GM12878 (cell line): ENCODE results near the gene PLS3.

ENCODE experiments used
- EGR1 ChIP-seq, 2 experiments: IDR thresholded peaks; 1 replicate in 1 of 2; 2 replicates in 1 of 2; pipeline ENCODE4 v1.6.1; 2011 to 2012; ENCODE audit warnings: low read depth in 2 of 2, low read length in 2 of 2, borderline replicate concordance in 1 of 2, mild to moderate bottlenecking in 1 of 2, moderate library complexity in 1 of 2
- PBX3 ChIP-seq: IDR thresholded peaks from 2 replicates; pipeline ENCODE4 v1.6.1; 2011; ENCODE audit warnings: mild to moderate bottlenecking, low read depth, low read length, moderate library complexity; ENCODE audit not compliant: insufficient replicate concordance
- POLR2A ChIP-seq: IDR thresholded peaks from 2 replicates; pipeline ENCODE4 v1.6.1; 2011; ENCODE audit warnings: low read depth, mild to moderate bottlenecking, low read length
- POLR2AphosphoS5 ChIP-seq: IDR thresholded peaks from 2 replicates; pipeline ENCODE4 v1.6.1; 2011; ENCODE audit warnings: mild to moderate bottlenecking, low read length, inconsistent platforms
- SKIL ChIP-seq: fragments of 450-650 bp; IDR thresholded peaks from 2 replicates; pipeline ENCODE4 v1.6.1; 2017; ENCODE audit warnings: mild to moderate bottlenecking, low read depth, inconsistent platforms; ENCODE audit not compliant: poor library complexity, severe bottlenecking
- SUZ12 ChIP-seq: fragments of 200-600 bp; sonication (generic); IDR thresholded peaks from one replicate; pipeline ENCODE4 v1.6.1; 2018; ENCODE audit warnings: antibody characterized with exemption, mild to moderate bottlenecking; ENCODE audit not compliant: unreplicated experiment
- TBL1XR1 ChIP-seq: IDR thresholded peaks from 2 replicates; pipeline ENCODE4 v1.6.1; 2012; ENCODE audit warnings: low read depth, low read length, improper control_type of control experiment
- WRNIP1 ChIP-seq: IDR thresholded peaks from 2 replicates; pipeline ENCODE4 v1.6.1; 2011; ENCODE audit warnings: low read depth, low read length, improper control_type of control experiment, borderline replicate concordance
- YY1 ChIP-seq: IDR thresholded peaks from 2 replicates; pipeline ENCODE4 v1.6.1; 2011; ENCODE audit warnings: low read depth, mild to moderate bottlenecking, low read length
- ZSCAN29 ChIP-seq: fragments of 450-650 bp; IDR thresholded peaks from 2 replicates; pipeline ENCODE4 v1.6.1; 2017; ENCODE audit warnings: mild to moderate bottlenecking, moderate library complexity
- TF ChIP-seq, protein P1 (sequence below), 3 experiments: IDR thresholded peaks in 2 of 3; conservative IDR thresholded peaks in 1 of 3; 2 replicates each; pipeline ENCODE4 v1.5.1; 2011; ENCODE audit warnings: low read depth in 3 of 3, low read length in 3 of 3, mild to moderate bottlenecking in 3 of 3, control low read depth in 2 of 3, moderate library complexity in 2 of 3, inconsistent platforms in 1 of 3, mixed read lengths in 1 of 3; ENCODE audit not compliant: control insufficient read depth in 2 of 3, insufficient read depth in 1 of 3; ENCODE audit errors: extremely low read depth in 1 of 3

- TF ChIP-seq ZSCAN29 (no peak), PBX3 (no peak), SKIL (no peak), POLR2A (no peak), YY1 (no peak), EGR1 (IDR thresholded peaks at IDR 0.05; ENCODE audit: borderline replicate concordance in 1 of 2, low read depth in 2 of 2, low read length in 2 of 2) (no peak), WRNIP1 (no peak), TBL1XR1 (no peak), POLR2AphosphoS5 (no peak), SUZ12 (no peak)
- TF ChIP-seq, protein P1, sequence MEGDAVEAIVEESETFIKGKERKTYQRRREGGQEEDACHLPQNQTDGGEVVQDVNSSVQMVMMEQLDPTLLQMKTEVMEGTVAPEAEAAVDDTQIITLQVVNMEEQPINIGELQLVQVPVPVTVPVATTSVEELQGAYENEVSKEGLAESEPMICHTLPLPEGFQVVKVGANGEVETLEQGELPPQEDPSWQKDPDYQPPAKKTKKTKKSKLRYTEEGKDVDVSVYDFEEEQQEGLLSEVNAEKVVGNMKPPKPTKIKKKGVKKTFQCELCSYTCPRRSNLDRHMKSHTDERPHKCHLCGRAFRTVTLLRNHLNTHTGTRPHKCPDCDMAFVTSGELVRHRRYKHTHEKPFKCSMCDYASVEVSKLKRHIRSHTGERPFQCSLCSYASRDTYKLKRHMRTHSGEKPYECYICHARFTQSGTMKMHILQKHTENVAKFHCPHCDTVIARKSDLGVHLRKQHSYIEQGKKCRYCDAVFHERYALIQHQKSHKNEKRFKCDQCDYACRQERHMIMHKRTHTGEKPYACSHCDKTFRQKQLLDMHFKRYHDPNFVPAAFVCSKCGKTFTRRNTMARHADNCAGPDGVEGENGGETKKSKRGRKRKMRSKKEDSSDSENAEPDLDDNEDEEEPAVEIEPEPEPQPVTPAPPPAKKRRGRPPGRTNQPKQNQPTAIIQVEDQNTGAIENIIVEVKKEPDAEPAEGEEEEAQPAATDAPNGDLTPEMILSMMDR (IDR thresholded peaks at IDR 0.05 in 2 of 3, conservative IDR thresholded peaks at IDR 0.05 in 1 of 3; ENCODE audit: control insufficient read depth in 2 of 3, extremely low read depth in 1 of 3, insufficient read depth in 1 of 3, low read depth in 3 of 3, low read length in 3 of 3): no peak
Measured at GRCh38 chrX:115595049-115595448, 34.1 kb downstream of the PLS3 start.
